SU-DHL-6 (cell line): ENCODE data around the gene ATRN.

Experiments used
- H2AFZ ChIP-seq: fragments of 200-600 bp; sonication (generic); 2 replicates; pipeline ENCODE4 v1.6.1; 2014; ENCODE audit warnings: low read depth, mild to moderate bottlenecking, moderate library complexity, mixed read lengths, antibody characterized with exemption, low read length; ENCODE audit not compliant: severe bottlenecking
- H3F3A ChIP-seq: fragments of 200-600 bp; shearing (Covaris generic); 2 replicates; pipeline ENCODE4 v1.6.0; 2016; ENCODE audit warnings: antibody characterized with exemption, mild to moderate bottlenecking; ENCODE audit not compliant: insufficient read depth
- H3K27ac ChIP-seq: fragments of 200-600 bp; sonication (generic); 2 replicates; pipeline ENCODE4 v1.5.1; 2016; ENCODE audit warnings: low read depth, mild to moderate bottlenecking, low read length, moderate library complexity, mixed read lengths
- H3K27me3 ChIP-seq: fragments of 200-600 bp; sonication (generic), shearing (Covaris generic); 2 replicates; pipeline ENCODE4 v1.6.0; 2014; ENCODE audit warnings: mild to moderate bottlenecking, low read length
- H3K36me3 ChIP-seq: fragments of 200-600 bp; sonication (generic); 2 replicates; pipeline ENCODE4 v1.6.1; 2014; ENCODE audit warnings: mild to moderate bottlenecking, low read length, mixed read lengths
- H3K4me2 ChIP-seq: fragments of 300-600, 200-600 bp; shearing (Covaris generic), sonication (generic); 2 replicates; pipeline ENCODE4 v1.6.0; 2014; ENCODE audit warnings: low read length, low read depth, mild to moderate bottlenecking; ENCODE audit not compliant: poor library complexity, severe bottlenecking
- H3K4me3 ChIP-seq: fragments of 200-600 bp; sonication (generic); 2 replicates; pipeline ENCODE4 v1.5.1; 2014; ENCODE audit warnings: antibody characterized with exemption, low read length, mild to moderate bottlenecking, mixed read lengths; ENCODE audit not compliant: insufficient read depth, poor library complexity, severe bottlenecking
- H3K79me2 ChIP-seq: fragments of 200-600 bp; sonication (generic); 2 replicates; pipeline ENCODE4 v1.6.1; 2014; ENCODE audit warnings: mild to moderate bottlenecking, low read length, moderate library complexity; ENCODE audit not compliant: insufficient read depth
- H3K9ac ChIP-seq: fragments of 200-600 bp; sonication (generic); 2 replicates; pipeline ENCODE4 v1.7.0; 2014; ENCODE audit warnings: mild to moderate bottlenecking, low read length
- H3K9me2 ChIP-seq: fragments of 200-600 bp; sonication (generic); replicated peaks from 2 replicates; pipeline ENCODE4 v1.6.1; 2014; ENCODE audit warnings: low read length; ENCODE audit not compliant: insufficient read depth
- H3K9me3 ChIP-seq: fragments of 200-600 bp; sonication (generic); 2 replicates; pipeline ENCODE4 v1.6.1; 2014; ENCODE audit warnings: low read length, mixed read lengths; ENCODE audit not compliant: insufficient read depth
- H4K20me1 ChIP-seq: fragments of 200-600 bp; sonication (generic); 2 replicates; pipeline ENCODE4 v1.6.1; 2014; ENCODE audit warnings: low read depth, mild to moderate bottlenecking, antibody characterized with exemption, low read length, moderate library complexity, mixed read lengths
- EZH2phosphoT487 ChIP-seq: fragments of 200-600 bp; sonication (generic), shearing (Covaris generic); conservative IDR thresholded peaks from 2 replicates; pipeline ENCODE4 v1.6.1; 2018; ENCODE audit warnings: mild to moderate bottlenecking, antibody characterized with exemption, low read length, moderate library complexity, mixed read lengths
- TF ChIP-seq, protein P1 (sequence below): fragments of 200-600 bp; sonication (generic); IDR thresholded peaks from one replicate; pipeline ENCODE4 v1.5.1; 2017; ENCODE audit warnings: antibody characterized with exemption, mild to moderate bottlenecking, low read length, moderate library complexity; ENCODE audit not compliant: insufficient read depth, poor library complexity, severe bottlenecking

ATRN gene

GRCh38 chr20:3685341-3685740 lies 214.5 kb downstream of the ATRN start:
- TF ChIP-seq, protein P1, sequence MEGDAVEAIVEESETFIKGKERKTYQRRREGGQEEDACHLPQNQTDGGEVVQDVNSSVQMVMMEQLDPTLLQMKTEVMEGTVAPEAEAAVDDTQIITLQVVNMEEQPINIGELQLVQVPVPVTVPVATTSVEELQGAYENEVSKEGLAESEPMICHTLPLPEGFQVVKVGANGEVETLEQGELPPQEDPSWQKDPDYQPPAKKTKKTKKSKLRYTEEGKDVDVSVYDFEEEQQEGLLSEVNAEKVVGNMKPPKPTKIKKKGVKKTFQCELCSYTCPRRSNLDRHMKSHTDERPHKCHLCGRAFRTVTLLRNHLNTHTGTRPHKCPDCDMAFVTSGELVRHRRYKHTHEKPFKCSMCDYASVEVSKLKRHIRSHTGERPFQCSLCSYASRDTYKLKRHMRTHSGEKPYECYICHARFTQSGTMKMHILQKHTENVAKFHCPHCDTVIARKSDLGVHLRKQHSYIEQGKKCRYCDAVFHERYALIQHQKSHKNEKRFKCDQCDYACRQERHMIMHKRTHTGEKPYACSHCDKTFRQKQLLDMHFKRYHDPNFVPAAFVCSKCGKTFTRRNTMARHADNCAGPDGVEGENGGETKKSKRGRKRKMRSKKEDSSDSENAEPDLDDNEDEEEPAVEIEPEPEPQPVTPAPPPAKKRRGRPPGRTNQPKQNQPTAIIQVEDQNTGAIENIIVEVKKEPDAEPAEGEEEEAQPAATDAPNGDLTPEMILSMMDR: no peak
- no peak for TF ChIP-seq EZH2phosphoT487
- H3K4me2 ChIP-seq: no peak overlapping the region

DNA sequence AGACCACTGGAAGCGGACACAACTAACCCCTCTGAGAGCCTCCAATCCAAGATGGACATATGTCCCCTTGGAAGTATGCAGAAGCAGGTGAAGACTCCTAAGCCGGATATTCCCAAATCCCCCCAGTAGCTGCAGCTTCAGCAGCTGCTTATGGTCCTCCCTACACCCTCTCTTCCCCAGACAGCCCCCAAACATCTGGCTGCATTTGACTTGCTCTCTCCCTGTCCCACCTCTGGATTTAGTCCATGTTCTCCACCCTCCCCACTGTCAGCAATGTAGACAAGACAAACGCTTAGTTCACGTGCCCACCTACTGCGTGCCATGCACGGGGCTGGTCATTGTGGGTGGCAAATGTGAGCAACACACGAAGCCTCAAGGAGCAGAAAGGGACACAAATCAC lies 215.6 kb downstream of the ATRN start:
- Histone ChIP-seq H3K9me2 (no peaks in the 10 kb centered on the region), H3K27ac (no peak overlapping the region), H3K27me3 (no peaks in the 10 kb centered on the region), H3K9ac (no peak overlapping the region), H3K4me2 (no peak overlapping the region), H4K20me1 (no peaks in the 10 kb centered on the region), H3K36me3 (no peaks in the 10 kb centered on the region), H3K79me2 (no peaks in the 10 kb centered on the region), H3F3A (no peaks in the 10 kb centered on the region), H3K4me3 (no peak overlapping the region), H3K9me3 (no peaks in the 10 kb centered on the region), H2AFZ (no peak overlapping the region)
- TF ChIP-seq EZH2phosphoT487: no peak
- TF ChIP-seq, protein P1: no peak

More at GRCh38 chr20:3685341-3685740, 214.5 kb downstream of the ATRN start:
- H4K20me1 ChIP-seq: no peaks in the 10 kb centered on the region
- H3K36me3 ChIP-seq: no peaks in the 10 kb centered on the region
- no peaks in the 10 kb centered on the region for H3K27me3 ChIP-seq
- H2AFZ ChIP-seq: no peak overlapping the region
- no peaks in the 10 kb centered on the region for H3F3A ChIP-seq
- H3K4me3 ChIP-seq: no peak overlapping the region
- H3K9ac ChIP-seq: no peak overlapping the region
- H3K79me2 ChIP-seq: no peaks in the 10 kb centered on the region
- H3K9me2 ChIP-seq: no peaks in the 10 kb centered on the region
- no peak overlapping the region for H3K27ac ChIP-seq
- H3K9me3 ChIP-seq: no peaks in the 10 kb centered on the region

GRCh38 chr20:3686867-3687321 lies 216.1 kb downstream of the ATRN start:
- no peak overlapping the region for H3K4me2 ChIP-seq
- H4K20me1 ChIP-seq: no peaks in the 10 kb centered on the region
- H3K27me3 ChIP-seq: no peaks in the 10 kb centered on the region
- no peaks in the 10 kb centered on the region for H3K9me2 ChIP-seq
- no peaks in the 10 kb centered on the region for H3K36me3 ChIP-seq
- H3K9ac ChIP-seq: no peak overlapping the region
- H3K4me3 ChIP-seq: no peak overlapping the region
- no peaks in the 10 kb centered on the region for H3K79me2 ChIP-seq
- no peaks in the 10 kb centered on the region for H3K9me3 ChIP-seq
- H3K27ac ChIP-seq: no peak overlapping the region
- H2AFZ ChIP-seq: no peak overlapping the region
- H3F3A ChIP-seq: no peaks in the 10 kb centered on the region
- TF ChIP-seq, protein P1: no peak
- TF ChIP-seq EZH2phosphoT487: no peak
